H9 (cell line): ENCODE data around the gene KRTAP10-5. TPM values are rescaled to one million over a fixed set of nuclear protein-coding genes. Genes with fewer than 3 reads are reported as not detected.

Source experiments
- DNase-seq: peaks from one replicate; pipeline ENCODE4 v3.0.0-alpha.2; 2017
- H2AFZ ChIP-seq: one replicate; pipeline ENCODE4 v1.6.1; 2013; ENCODE audit warnings: mild to moderate bottlenecking, low read length, control low read depth, moderate library complexity
- H2AK5ac ChIP-seq: 2 replicates; pipeline ENCODE4 v1.6.1; 2013; ENCODE audit warnings: low read length, control low read depth, mixed read lengths; ENCODE audit not compliant: insufficient read length
- H2BK120ac ChIP-seq: one replicate; pipeline ENCODE4 v1.6.1; 2013; ENCODE audit warnings: low read depth, mild to moderate bottlenecking, low read length, control low read depth, inconsistent platforms; ENCODE audit not compliant: poor library complexity, severe bottlenecking
- H2BK12ac ChIP-seq: 2 replicates; pipeline ENCODE4 v1.6.1; 2013; ENCODE audit warnings: low read length, control low read depth, mixed read lengths, low read depth; ENCODE audit not compliant: insufficient read length
- H2BK15ac ChIP-seq: 2 replicates; pipeline ENCODE4 v1.6.1; 2013; ENCODE audit warnings: low read depth, low read length, control low read depth
- H2BK20ac ChIP-seq: one replicate; pipeline ENCODE4 v1.6.1; 2013; ENCODE audit warnings: low read depth, mild to moderate bottlenecking, low read length, control low read depth, inconsistent platforms; ENCODE audit not compliant: poor library complexity, severe bottlenecking
- H2BK5ac ChIP-seq: 2 replicates; pipeline ENCODE4 v1.6.1; 2013; ENCODE audit warnings: low read length, control low read depth, mixed read lengths; ENCODE audit not compliant: insufficient read length
- H3K14ac ChIP-seq: 2 replicates; pipeline ENCODE4 v1.6.1; 2013; ENCODE audit warnings: low read length, control low read depth; ENCODE audit not compliant: insufficient read depth
- H3K18ac ChIP-seq: 2 replicates; pipeline ENCODE4 v1.6.1; 2013; ENCODE audit warnings: low read depth, mild to moderate bottlenecking, mixed read lengths, low read length, control low read depth; ENCODE audit not compliant: insufficient read length
- H3K23ac ChIP-seq: 2 replicates; pipeline ENCODE4 v1.6.1; 2013; ENCODE audit warnings: low read length, control low read depth, mixed read lengths, low read depth; ENCODE audit not compliant: insufficient read length
- H3K23me2 ChIP-seq: 2 replicates; pipeline ENCODE4 v1.6.1; 2013; ENCODE audit warnings: low read depth, mild to moderate bottlenecking, mixed read lengths, low read length, control low read depth; ENCODE audit not compliant: insufficient read length, poor library complexity, severe bottlenecking
- H3K27ac ChIP-seq: 2 replicates; pipeline ENCODE4 v1.5.1; 2013; ENCODE audit warnings: low read length, control low read depth, mixed read lengths, low read depth; ENCODE audit not compliant: insufficient read length
- H3K27me3 ChIP-seq: 2 replicates; pipeline ENCODE4 v1.6.1; 2013; ENCODE audit warnings: low read length, control low read depth, inconsistent platforms; ENCODE audit not compliant: insufficient read depth
- H3K4ac ChIP-seq: 2 replicates; pipeline ENCODE4 v1.6.1; 2013; ENCODE audit warnings: low read depth, mild to moderate bottlenecking, control low read depth, inconsistent platforms, low read length, moderate library complexity
- H3K4me1 ChIP-seq: 2 replicates; pipeline ENCODE4 v1.6.1; 2013; ENCODE audit warnings: low read length, control low read depth, inconsistent platforms; ENCODE audit not compliant: insufficient read depth
- H3K4me2 ChIP-seq: 2 replicates; pipeline ENCODE4 v1.6.1; 2013; ENCODE audit warnings: low read length, control low read depth, mixed read lengths; ENCODE audit not compliant: insufficient read length, insufficient read depth
- H3K56ac ChIP-seq: 2 replicates; pipeline ENCODE4 v1.6.1; 2013; ENCODE audit warnings: low read depth, mild to moderate bottlenecking, mixed read lengths, low read length, control low read depth; ENCODE audit not compliant: insufficient read length
- H3K79me1 ChIP-seq: 2 replicates; pipeline ENCODE4 v1.6.1; 2013; ENCODE audit warnings: low read depth, mild to moderate bottlenecking, moderate library complexity, low read length, control low read depth, inconsistent platforms; ENCODE audit not compliant: insufficient read depth, poor library complexity, severe bottlenecking
- H3K79me2 ChIP-seq: 2 replicates; pipeline ENCODE4 v1.6.1; 2013; ENCODE audit warnings: low read length, control low read depth, inconsistent platforms; ENCODE audit not compliant: insufficient read depth
- H3K9ac ChIP-seq: 2 replicates; pipeline ENCODE4 v1.6.1; 2013; ENCODE audit warnings: low read length, control low read depth, mixed read lengths; ENCODE audit not compliant: insufficient read length; ENCODE audit errors: extremely low read depth
- H3K9me3 ChIP-seq: one replicate; pipeline ENCODE4 v1.6.1; 2013; ENCODE audit warnings: low read depth, low read length, inconsistent platforms; ENCODE audit not compliant: control insufficient read depth
- H3T11ph ChIP-seq: one replicate; pipeline ENCODE4 v1.6.1; 2013; ENCODE audit warnings: mild to moderate bottlenecking, low read length, control low read depth, inconsistent platforms
- H4K20me1 ChIP-seq: one replicate; pipeline ENCODE4 v1.6.1; 2013; ENCODE audit not compliant: control insufficient read depth, insufficient read length, insufficient read depth
- H4K5ac ChIP-seq: 2 replicates; pipeline ENCODE4 v1.6.1; 2013; ENCODE audit warnings: low read depth, mild to moderate bottlenecking, mixed read lengths, low read length, control low read depth; ENCODE audit not compliant: insufficient read length
- H4K8ac ChIP-seq: replicated peaks from 2 replicates; pipeline ENCODE4 v1.6.1; 2013; ENCODE audit warnings: low read length, control low read depth, mixed read lengths, low read depth; ENCODE audit not compliant: insufficient read length
- H4K91ac ChIP-seq: 2 replicates; pipeline ENCODE4 v1.6.1; 2013; ENCODE audit warnings: low read depth, mild to moderate bottlenecking, moderate library complexity, mixed read lengths, low read length, control low read depth; ENCODE audit not compliant: insufficient read length
- H3K27ac Mint-ChIP-seq, 3 experiments: 2 replicates in 2 of 3; 3 replicates in 1 of 3; pipeline ENCODE4 v1.8.0; 2020 to 2021; ENCODE audit warnings: mixed read lengths in 3 of 3, mild to moderate bottlenecking in 1 of 3, moderate library complexity in 1 of 3
- H3K27me3 Mint-ChIP-seq: 2 replicates; pipeline ENCODE4 v1.8.0; 2021; ENCODE audit warnings: low read depth, mild to moderate bottlenecking, moderate library complexity, mixed read lengths
- H3K36me3 Mint-ChIP-seq, 3 experiments: 2 replicates in 2 of 3; 3 replicates in 1 of 3; pipeline ENCODE4 v1.8.0; 2020 to 2021; ENCODE audit warnings: low read depth in 3 of 3, mixed read lengths in 3 of 3; ENCODE audit not compliant: insufficient read depth in 1 of 3
- H3K4me1 Mint-ChIP-seq, 2 experiments: 2 replicates each; pipeline ENCODE4 v1.8.0; 2020; ENCODE audit warnings: mixed read lengths in 2 of 2
- H3K4me3 Mint-ChIP-seq, 2 experiments: 2 replicates in 1 of 2; 3 replicates in 1 of 2; pipeline ENCODE4 v1.8.0; 2020 to 2021; ENCODE audit warnings: mild to moderate bottlenecking in 2 of 2, mixed read lengths in 2 of 2, moderate library complexity in 1 of 2
- H3K9me3 Mint-ChIP-seq, 2 experiments: 2 replicates in 1 of 2; 3 replicates in 1 of 2; pipeline ENCODE4 v1.8.0; 2020; ENCODE audit warnings: mild to moderate bottlenecking in 2 of 2, mixed read lengths in 2 of 2, moderate library complexity in 1 of 2
- CTCF ChIP-seq: fragments of 200-600 bp; sonication (generic); conservative IDR thresholded peaks from 3 replicates; pipeline ENCODE4 v1.8.0; 2021; ENCODE audit warnings: antibody characterized with exemption, mild to moderate bottlenecking
- WGBS: extraction: QIAGEN DNeasy Blood & Tissue Kit; methylation state at CpG from one replicate; pipeline ENCODE4 v1.1.7; 2013; ENCODE audit warnings: missing lambda C conversion rate, low lambda C conversion rate, mixed read lengths; ENCODE audit not compliant: insufficient read length; ENCODE audit errors: extremely low coverage; 5-methylcytosine and 5-hydroxymethylcytosine counted together
- total RNA-seq: library from RNA; stranded (reverse); gene quantifications from 2 replicates; pipeline ENCODE4 v1.2.1, GENCODE V29; 2021

KRTAP10-5 gene
- total RNA-seq, 1 experiment from 2014 or later = not detected

GRCh38 chr21:44582055-44582454 is 1.7 kb upstream of the KRTAP10-5 start:
- Histone ChIP-seq H2BK5ac (no peak overlapping the region), H2AK5ac (no peak overlapping the region), H2BK120ac (no peak overlapping the region), H2BK20ac (no peak overlapping the region), H3K9ac (no peak overlapping the region), H4K91ac (no peak overlapping the region), H3T11ph (no peak overlapping the region), H3K23me2 (no peaks in the 10 kb centered on the region), H3K9me3 (no peaks in the 10 kb centered on the region), H3K4ac (no peak overlapping the region), H3K14ac (no peak overlapping the region), H3K27me3 (no peaks in the 10 kb centered on the region), H3K56ac (no peak overlapping the region), H2BK15ac (no peak overlapping the region), H2BK12ac (no peak overlapping the region), H4K8ac (no peak overlapping the region), H3K18ac (no peak overlapping the region), H3K79me2 (no peaks in the 10 kb centered on the region), H3K23ac (no peak overlapping the region), H4K20me1 (no peaks in the 10 kb centered on the region), H3K4me1 (no peaks in the 10 kb centered on the region), H3K4me2 (no peak overlapping the region), H4K5ac (no peak overlapping the region), H3K27ac (no peak overlapping the region), H2AFZ (no peak overlapping the region), H3K79me1 (no peaks in the 10 kb centered on the region)
- peaks cover 0 to 24% (median 6%) of the 10 kb centered on the region in 3 experiments; a peak in 5 of 7 replicates for H3K36me3 Mint-ChIP-seq
- H3K4me1 Mint-ChIP-seq = peaks cover 22 to 23% of the 10 kb centered on the region in 2 experiments
- H3K27ac Mint-ChIP-seq = no peak overlapping the region
- peak; percentile 21 for DNase-seq
- H3K4me3 Mint-ChIP-seq = no peak overlapping the region
- peaks cover 14% of the 10 kb centered on the region for H3K27me3 Mint-ChIP-seq
- WGBS = no CpG with 5 or more reads among the region's 15 CpGs
- TF ChIP-seq CTCF = no peak
- H3K9me3 Mint-ChIP-seq = peaks cover 12 to 22% of the 10 kb centered on the region in 2 experiments
